Kidney capillary endothelial cell (primary cell): ENCODE results near the gene FAM20C.
"Not testable (repeated sequence)": the region's sequence is repeated elsewhere in the genome, so short reads cannot be mapped to it uniquely, and the experiment has no call there.

Source experiments
- DNase-seq: peaks from one replicate; pipeline ENCODE4 v3.0.0-alpha.2; 2018; ENCODE audit warnings: low spot score

The FAM20C gene

GRCh38 chr7:294440-295154 lies 102.2 kb downstream of the FAM20C start:
- no peak for DNase-seq

DNA sequence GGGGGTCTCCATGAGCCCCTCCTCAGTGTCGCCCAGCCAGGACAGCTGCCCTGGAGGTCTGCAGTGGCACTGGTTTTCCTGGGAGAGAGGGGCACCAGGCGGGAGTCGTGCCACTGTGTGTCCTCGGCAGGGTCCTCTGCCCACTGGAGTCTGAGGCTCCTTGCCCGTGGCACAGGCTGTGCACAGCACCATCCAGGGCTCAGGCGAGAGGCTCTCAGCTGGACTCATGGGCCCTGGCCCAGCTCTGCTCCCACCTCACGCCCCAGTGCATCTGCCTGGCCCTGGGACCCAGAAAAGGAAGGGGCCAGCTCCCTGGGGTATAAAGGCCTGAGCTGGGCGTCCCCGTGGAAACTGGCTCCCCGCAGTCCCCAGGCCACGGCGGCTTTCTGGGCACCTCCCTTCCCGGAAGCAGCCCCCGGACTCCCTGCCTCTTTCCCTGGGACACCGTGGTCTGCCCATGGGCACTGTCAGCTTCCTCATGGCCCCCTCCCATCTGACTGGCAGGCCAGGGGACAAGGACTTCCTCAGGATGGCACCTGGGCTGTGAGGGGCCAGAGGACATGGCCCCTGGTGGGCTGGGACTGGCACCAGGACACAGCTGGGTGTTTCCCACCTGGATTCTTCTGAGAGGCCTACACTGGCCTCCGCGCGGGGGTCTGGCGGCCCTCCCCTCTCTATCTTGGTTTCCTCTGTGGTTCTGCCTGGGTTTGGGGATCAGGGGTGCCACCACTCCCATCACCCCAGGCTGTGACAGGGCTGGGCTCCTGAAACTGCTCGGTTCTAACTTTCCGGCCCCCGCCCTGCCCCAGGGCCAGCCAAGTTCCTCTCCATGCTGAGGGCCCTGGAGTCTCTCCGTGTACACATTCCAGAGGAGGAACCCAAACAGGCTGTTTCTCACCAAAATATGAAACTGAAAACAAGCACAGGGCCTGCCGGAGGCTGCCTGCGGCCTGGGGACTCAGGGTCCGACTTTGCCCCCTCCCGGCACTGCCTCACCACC lies 103.1 kb downstream of the FAM20C start:
- DNase-seq = no peak

DNA sequence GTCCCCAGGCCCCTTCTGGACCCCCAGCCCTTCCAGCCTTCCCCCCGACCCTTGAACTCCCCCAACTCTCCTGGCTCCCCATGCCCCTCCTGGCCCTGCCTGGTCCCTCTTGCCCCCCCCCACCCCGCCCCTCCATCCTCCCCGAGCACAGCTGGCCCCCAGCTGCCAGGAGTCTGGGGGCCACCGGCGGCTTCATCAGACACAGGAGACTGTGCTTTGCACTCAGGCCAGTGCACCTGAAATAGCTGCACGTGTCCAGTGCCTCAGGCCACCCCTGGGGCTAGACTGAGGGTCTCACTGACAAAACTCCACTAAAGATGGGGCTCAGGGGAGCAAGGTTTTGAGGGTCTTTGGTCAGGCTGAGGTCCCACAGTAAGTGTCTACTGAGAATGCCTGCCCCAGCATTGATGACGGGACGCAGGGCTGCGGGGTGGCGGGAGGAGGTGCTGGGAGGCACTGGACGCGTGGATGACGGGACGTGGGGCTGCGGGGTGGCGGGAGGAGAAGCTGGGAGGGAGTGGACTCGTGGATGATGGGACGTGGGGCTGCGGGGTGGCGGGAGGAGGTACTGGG lies 104.1 kb downstream of the FAM20C start:
- DNase-seq = no peak

GRCh38 chr7:297141-297540 lies 104.8 kb downstream of the FAM20C start:
- not testable (repeated sequence) for DNase-seq

GRCh38 chr7:297611-298374 lies 105.4 kb downstream of the FAM20C start:
- no peak for DNase-seq

DNA sequence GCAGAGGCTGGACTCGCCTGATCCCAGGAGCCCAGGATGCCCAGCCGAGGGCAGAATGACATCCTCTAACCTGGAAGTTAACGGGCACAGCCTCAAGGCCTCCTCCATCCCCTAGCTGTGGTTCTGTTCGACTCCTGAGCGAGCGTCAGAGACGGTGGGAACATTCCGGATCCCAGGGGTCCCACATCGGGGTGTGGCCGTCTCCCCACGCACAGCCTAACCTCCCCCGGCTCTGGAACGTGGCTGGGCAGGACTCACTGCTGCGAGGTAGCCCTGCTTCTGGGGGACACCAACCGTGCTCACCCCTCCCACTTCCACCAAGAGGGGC lies 106.0 kb downstream of the FAM20C start:
- DNase-seq = no peak

GRCh38 chr7:298743-299142 lies 106.4 kb downstream of the FAM20C start:
- no peak for DNase-seq

DNA sequence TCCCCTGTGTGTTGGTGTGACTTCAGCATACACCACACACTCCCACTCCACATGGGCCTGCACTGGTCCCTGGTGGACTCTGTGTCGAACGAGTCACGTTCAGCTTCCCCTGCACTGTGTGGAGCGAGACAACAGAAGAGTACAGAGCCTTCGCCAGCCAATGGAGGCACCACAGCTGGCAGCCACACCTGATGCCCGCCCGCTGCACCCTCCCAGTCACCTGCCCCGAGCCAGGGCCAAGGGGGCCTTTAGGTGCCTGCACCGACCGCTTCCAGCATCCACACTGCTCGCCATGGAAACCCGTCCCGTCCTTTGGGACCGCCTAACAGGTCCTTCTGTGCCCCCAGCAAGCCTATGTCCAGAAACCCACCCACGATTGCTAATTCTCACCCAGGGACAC lies 106.8 kb downstream of the FAM20C start:
- DNase-seq = no peak

GRCh38 chr7:299628-300027 lies 107.3 kb downstream of the FAM20C start:
- DNase-seq = no peak

- no peak for DNase-seq
Observed at GRCh38 chr7:300048-300447, 107.7 kb downstream of the FAM20C start.

DNA sequence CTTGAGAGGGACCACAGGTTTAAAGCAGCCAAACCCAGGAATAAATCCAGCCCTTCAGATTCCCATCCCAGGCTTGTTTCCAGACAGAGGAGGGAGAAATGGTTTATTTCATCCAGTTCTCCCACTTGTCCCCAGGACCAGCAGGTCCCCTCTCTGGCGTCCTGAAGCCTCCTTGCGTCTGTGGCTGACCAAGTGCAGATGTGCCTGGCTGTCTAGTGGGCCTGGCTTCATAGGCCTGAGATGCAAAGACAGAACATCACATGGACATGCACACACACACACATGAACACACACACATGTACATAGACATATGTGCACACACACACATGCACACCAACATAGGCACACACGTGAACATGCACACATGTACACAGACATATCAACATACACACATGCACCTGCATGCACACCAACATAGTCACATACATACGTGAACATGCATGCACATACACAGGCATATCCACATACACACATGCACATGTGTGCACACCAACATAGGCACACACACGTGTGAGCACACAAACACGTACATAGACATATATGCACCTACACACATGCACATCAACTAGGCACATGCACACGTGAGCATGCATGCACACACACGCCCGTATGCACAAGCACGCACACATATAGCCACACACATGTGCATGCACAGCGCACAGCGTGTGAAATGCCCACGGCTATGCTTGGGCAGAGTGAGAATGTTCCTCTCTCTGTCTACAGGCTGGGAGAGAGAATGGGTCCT lies 108.3 kb downstream of the FAM20C start:
- DNase-seq = no peak

DNA sequence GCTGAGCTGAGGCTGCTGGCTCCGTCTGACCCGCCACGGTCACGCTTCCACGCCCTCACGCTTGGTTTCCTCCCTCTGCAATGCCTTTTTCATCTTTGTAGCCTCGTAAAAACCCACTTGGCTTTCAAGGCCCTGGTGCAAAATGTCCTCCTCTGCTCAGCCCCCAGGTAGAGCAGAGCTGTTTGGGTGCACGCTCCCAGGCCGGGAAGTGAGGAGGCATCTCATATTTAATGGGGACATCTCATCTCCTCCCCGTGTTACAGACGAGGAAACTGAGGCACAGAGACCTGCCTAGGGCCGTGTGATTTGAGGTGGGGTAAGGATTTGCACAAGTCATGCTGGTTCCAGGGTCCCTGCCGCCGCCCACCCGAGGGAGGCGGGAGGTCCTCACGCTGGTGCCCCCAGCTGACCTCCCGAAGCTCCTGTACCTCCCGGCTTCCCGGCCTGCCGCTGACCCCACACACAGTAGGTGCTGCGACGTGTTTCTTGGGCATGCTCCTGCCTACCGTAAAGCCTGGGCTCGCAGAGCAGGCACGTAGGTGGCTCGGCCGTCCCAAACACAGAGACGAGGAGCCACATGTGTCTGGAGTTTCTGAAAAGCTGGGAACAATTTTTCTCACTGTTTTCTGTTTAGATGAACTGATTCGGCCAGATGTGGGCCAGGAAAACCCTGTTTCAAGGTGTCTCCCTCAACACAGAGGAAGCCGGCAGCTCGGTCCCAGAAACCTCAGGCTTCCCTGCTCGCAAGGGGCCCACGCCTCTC lies 109.1 kb downstream of the FAM20C start:
- no peak for DNase-seq

DNA sequence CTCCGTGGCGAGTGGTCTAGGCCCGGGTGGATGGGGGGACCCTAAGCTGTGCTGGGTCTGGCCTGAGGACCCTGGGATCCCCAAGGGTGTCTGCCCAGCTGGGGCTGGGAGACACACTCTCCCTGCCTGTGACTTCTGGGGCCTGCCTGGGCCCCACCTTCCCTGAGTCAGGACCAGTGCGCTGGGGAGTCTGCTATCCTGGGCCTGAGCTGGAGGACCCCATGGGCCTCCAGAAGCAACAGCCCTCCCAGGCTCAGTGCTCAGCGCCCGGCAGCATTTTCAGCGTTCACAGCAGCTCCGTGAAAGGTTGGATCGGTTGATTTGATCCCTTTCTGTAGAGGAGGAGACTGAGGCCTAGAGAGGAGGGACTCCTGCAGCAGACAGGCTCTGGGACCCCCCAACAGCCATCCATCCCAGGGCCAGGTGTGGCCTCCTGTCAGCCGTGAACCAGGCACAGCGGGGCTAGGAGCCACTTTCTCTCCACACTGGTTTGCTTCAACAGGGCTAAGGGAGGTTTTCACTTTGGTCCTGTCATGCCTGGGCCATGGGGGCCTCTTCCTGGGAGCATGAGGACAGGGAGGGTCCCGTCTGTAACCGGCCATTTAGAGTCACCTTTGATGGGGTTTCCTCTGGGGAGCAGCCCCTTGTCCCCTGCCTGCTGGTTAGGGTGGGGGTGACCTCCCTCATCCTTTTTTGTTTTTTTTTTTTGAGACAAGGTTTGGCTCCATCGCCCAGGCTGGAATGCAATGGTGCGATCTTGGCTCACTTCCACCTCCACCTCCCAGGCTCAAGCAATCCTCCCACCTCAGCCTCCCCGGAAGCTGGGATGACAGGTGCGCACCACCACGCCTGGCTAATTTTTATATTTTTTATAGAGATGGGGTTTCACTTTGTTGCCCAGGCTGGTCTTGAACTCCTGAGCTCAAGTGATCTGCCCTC lies 110.0 kb downstream of the FAM20C start:
- DNase-seq = no peak

- DNase-seq = no peak
Observed at GRCh38 chr7:303425-303824, 111.1 kb downstream of the FAM20C start.

- DNase-seq = no peak
Observed at GRCh38 chr7:303884-304573, 111.7 kb downstream of the FAM20C start.

DNA sequence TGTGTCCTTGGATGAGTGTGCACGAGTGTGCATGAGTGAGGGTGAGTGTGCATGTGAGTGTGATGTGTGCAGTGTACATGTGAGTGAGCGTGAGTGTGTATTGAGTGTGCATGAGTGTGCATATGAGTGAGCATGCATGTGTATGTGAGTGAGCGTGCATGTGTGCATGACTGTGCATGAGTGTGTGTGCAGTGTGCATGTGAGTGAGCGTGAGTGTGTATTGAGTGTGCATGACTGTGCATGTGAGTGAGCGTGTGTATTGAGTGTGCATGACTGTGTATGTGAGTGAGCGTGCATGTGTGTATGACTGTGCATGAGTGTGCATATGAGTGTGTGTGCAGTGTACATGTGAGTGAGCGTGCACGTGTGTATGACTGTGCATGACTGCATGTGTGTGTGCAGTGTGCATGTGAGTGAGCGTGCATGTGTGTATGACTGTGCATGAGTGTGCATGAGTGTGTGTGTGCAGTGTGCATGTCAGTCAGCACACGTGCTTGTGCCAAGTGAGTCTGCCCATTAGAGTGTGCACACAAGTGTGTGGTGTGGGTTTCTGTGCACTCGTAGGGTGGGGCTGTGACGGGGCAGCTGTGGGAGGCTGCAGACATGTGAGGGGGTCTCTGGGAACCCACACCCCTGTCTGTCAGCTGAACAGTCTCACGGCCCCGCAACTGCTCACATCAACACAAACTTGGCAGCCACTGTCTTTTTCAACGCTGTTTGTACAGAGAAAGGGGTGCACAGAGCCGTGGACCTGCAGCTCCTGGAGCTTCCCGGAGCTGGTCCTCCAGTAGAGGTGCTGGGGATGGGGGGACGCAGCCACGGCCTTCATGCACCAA lies 112.4 kb downstream of the FAM20C start:
- no peak for DNase-seq

- DNase-seq = no peak
Observed at GRCh38 chr7:305410-306151, 113.2 kb downstream of the FAM20C start.
